Measurements from ENCODE around the gene SKP1.

SKP1 gene

DNA sequence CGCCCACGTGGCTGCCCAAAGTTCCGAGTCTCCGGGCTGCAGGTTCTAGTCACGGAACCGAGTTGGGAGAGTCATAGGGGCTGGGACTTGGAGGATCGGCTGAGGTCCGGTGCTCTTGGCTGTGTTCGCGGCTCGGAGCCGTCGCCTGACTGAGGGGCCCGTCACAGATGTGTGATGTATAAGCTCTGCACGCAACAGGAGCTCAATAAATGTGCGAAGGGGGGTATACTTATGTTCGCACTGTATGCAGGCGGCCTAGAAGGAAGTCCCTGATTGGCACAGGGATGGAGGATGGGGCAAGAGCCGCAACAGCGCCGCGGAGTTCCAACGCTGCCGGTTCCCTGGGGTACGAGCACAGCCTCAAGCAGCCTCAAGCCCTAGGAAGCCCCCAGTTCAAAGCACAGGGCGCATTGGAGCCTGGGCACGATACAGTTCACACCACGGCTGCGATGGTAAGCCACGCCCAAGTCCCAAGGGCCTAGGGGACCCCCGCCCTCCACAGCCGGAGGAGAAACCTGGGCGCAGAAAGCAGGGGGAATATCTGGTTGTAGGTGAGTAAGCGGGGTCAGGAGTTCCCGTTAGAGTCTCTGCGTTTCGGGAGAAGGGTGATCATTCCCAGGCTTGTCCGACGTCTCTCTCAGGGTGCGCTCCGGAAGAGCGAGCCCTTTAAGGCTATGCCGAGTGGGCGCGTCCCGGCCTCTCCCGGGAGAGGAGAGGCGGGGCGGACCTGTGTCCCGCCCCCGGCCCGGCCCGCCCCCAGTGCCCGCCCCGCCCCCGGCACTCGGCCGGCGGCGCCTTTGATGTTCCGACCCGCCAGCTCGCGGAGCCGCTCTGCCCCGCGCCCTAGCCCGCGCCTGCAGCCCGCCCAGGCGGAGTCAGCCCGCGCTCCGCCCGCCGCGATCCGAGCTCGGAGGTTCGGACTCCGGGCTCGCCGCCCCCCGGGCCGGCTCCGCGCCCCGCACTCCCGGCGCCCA, 62.6 kb downstream of the SKP1 start, which contains the start of gene TCF7:
Gene TCF7 (plus strand): TSS at position 780 of the 974 bp plus-strand sequence. CDS start 226 bp downstream, outside the sequence.
- DNase-seq (ENCODE audit: low read depth in 2 of 2): peak; percentile 31 to 71

DNA sequence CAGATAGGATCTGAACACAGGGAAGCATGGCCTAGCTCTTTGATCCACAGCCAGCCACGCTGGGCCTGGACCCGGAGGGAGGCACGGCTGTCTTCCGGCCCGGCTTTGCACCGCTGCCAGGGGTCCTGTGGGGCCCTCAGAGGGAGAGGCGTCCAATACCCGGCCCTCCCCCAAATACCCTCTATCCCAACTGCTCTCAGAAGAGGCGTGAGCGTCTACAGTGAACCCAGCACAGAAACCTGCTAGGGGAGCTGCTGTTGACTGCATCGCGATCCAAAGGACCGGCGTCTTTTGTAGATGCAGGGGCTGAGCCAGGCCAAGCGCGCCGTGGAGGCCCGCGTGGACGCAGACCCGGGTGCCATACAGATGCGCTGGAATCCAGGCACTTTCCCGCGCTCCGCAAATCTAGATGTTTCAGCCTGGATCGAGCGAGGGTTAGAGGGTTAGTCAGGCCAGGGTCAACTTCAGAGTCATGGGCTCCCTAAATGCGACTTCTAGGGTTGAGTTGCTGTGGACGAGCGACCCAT, 63.3 kb downstream of the SKP1 start:
- DNase-seq (ENCODE audit: low read depth in 2 of 2): no peak

GRCh38 chr5:134112726-134113362, 63.9 kb downstream of the SKP1 start:
- DNase-seq (ENCODE audit: low read depth in 2 of 2): no peak

GRCh38 chr5:134111741-134112647, 64.8 kb downstream of the SKP1 start:
- DNase-seq (ENCODE audit: low read depth in 2 of 2): no peak

- DNase-seq (ENCODE audit: low read depth in 2 of 2): no peak
These were observed 66.4 kb downstream of the SKP1 start for GRCh38 chr5:134110382-134110781.

DNA sequence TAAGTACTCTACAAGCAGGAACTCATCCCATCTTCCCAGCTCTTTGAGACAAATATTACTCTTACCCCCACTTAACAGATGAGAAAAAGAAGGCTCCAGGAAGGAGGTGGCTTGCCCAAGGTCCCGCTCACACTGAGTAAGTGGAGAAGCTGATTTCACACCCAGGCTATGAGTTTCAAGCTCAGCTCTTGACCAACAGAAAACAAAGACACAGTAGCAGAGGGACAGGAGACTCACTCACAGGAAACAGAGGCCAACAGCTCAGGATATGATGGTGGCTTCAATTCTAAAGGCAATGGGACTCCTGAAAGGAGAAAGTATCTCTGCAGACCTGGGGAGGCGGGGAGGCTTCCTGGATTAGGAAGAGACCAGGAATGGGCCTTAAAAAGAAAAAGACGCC, 69.0 kb downstream of the SKP1 start:
- DNase-seq (ENCODE audit: low read depth in 2 of 2): no peak

DNA sequence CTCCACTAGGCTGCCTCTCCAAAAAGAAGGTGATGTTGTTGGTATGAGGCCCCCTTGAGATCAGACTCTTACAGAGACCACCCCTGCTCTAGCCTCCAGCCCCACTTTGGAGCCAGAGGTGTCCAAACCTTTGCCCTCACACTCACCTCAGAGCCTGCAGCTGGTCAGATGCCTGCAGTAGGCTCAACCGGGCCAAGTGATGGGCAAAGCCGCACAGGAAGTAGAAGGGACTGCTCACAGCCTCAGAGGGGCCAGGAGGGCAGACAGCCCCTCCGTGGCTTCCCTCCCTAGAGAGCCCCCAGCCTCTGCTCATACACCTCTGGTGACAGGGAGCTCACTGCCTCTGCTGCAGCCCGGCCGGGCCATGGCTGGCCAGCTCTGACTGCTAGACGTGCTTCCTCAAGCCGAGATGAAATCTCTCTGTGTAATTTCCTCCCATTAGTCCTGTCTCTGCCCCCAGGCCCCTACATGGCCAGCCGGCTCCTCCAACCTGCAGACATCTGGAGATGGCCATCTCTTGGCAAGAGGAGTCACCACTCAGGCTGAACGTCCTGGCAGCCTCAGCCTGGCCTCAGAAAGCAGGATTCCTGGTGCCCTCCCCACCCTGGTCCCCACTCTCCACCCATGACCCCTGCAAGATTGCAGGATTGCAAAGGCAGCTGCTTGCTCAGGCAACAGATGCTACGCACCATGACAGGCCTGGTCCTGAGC, 69.6 kb downstream of the SKP1 start:
- DNase-seq (ENCODE audit: low read depth in 2 of 2): no peak

GRCh38 chr5:134103998-134104654, 72.6 kb downstream of the SKP1 start:
- no peak for DNase-seq (ENCODE audit: low read depth in 2 of 2)

DNA sequence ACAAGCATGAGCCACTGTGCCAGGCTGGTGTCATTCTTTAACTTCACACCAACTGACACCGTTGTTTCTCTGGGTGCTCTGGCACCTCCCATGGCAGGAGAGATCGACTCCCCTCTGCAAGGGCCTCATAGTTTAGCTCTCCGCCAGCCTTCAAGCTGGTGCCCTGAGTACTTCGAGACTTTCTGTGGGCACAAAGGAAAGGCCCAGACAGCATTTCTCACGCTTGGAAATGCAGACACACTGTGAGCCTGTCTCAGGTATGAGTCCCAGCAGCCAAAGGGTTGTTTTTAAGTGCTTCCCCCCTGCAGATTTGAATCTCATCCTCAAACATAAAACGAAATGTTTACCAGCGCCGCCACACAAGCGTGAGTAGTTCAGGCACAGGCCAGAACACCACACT, 73.4 kb downstream of the SKP1 start:
- no peak for DNase-seq (ENCODE audit: low read depth in 2 of 2)

GRCh38 chr5:134101686-134102439, 74.9 kb downstream of the SKP1 start:
- DNase-seq (ENCODE audit: low read depth in 2 of 2): peak; percentile 45 to 64

DNA sequence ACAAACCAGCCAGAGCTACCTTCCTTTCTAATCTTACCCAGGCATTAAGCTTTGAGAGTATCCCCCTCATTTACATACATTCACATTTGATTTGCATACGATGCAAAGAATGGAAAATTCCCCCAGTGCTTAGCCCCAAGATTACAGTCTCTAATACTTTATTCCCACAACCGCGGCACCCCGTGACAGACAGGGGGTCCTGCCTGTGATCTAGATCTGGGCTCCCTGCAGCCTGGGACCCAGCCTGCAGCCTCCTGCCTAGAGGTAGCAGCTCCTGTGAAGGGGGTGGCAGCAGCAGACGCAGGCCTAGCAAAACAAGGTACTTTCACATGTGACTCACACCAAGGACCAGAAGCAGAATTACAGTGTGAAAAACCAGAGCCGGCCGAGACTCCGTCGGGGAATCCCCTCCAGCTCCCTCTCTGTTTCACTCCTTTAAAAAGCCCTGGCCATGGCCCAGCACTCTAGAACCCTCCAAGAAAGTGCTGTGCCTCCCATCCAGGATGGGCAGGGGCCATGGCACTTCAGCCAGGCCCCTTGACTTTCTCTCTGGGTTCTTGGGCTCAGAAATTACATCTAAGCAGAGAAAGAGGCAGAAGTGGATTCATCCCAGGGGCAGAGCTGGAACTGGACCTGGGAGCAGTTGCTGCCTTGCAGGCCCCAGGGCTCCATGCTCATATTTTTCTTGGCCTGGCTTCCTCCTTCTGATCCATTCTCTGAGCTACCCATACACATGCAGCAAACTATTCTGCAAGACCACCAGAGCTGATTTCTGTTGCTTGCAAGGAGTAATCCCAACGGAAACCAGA, 76.3 kb downstream of the SKP1 start:
- peak; percentile 78 for DNase-seq (ENCODE audit: low read depth in 2 of 2)

DNA sequence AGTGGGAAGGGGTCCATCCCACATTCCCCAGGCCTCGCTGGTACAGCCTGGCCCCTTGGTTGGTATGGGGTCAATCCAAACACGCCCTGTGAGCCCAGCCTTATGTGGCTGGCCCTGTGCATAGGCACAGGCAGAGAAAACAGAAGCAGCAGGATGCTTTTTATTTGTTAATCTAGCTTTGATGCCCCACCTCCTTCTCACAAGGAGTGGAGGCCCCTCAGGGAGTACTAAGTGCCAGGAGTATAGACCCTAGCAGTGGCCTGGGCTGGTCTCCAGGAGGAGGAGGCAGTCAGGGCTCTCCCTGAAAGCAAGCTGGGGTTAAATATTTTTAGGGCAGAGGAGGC, 76.8 kb downstream of the SKP1 start:
- DNase-seq (ENCODE audit: low read depth in 2 of 2): no peak

DNA sequence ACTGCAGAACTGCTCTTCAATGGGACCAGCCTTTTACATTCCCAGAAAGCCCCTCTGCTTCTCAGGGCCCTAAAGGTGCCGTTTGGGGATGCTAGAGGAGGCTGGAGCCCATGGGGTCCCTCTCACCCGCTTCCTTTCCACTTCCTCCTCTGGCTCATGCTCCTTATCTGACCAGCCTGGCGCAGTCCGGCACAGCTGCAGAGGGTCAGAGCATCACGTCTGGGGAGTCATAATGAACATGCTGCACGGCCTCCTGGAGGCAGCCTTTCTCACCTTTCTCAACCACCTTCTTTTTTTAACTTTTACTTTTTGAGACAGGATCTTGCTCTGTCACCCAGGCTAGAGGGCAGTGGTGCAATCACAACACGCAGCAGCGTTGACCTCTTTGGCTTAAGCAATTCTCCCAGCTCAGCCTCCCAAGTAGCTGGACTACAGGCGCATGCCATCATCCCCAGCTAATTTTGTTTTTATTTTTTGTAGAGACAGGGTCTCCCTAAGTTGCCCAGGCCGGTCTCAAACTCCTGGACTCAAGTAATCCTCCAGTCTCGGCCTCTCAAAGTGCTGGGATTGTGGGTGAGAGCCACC, 77.4 kb downstream of the SKP1 start:
- DNase-seq (ENCODE audit: low read depth in 2 of 2): no peak
